DMS53 treated with DMSO at 0.1 percent for 48 hours (cell line): Measurements from ENCODE around the gene SH3RF3.

Source experiments
- DNase-seq: peaks from one replicate; lab custom pipeline; 2025; ENCODE audit not compliant: unreplicated experiment; lab: John Stamatoyannopoulos, UW

SH3RF3 gene

DNA sequence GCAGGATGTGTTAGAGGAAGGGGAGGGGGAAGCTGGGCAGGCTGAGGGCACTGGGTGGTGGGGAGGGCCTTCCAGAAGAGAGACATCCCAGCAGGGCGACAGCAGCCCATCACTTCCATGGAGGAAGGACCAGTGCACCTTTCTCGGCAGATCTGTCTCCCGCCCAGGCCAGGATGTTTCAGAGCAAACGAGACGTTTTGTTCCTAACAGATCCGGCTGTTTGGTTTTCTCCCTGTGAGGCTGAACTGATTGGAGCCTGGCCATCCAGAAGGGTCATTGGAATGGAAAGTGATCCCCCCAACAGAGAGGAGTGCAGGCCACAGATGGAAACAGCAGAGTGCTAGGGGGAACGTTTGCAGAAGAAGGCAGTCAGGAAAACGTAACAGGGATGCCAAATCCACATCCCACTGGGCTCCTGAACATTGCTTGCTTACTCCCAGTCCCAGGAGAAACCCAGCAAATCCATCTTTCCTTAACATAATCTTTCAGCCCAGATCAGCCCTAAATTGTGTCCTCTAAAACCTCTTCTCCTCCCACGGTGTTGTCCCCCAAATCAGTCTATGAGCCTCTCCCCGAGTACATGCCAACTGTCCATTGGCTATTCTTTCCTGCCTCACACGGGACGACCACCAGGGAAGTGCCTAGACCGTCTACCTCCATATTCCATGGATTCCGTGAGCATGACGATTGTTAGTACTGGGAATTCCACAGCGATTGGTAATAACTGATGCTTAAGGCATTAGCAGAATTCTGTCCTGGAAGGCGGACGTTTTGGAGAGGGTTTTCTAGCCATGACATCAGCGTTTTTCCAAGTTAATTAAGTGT lies 357.9 kb downstream of the SH3RF3 start:
- no peak for DNase-seq

DNA sequence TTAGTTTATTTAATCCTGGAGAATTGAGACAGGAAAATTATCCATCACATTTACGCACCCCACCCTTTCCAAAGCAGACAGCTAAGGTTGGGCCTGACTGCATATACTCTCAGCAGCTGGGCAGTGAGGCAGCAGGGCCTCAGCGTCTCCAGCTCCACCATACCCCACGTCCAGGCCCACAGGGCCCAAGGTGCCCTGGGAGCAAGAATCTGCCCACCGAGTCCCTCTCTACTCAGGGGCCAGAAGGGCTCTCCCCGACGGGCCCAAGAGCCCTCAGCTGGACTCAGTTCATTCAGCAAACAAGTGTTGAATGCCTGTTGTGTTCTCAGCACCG lies 358.5 kb downstream of the SH3RF3 start:
- no peak for DNase-seq

DNA sequence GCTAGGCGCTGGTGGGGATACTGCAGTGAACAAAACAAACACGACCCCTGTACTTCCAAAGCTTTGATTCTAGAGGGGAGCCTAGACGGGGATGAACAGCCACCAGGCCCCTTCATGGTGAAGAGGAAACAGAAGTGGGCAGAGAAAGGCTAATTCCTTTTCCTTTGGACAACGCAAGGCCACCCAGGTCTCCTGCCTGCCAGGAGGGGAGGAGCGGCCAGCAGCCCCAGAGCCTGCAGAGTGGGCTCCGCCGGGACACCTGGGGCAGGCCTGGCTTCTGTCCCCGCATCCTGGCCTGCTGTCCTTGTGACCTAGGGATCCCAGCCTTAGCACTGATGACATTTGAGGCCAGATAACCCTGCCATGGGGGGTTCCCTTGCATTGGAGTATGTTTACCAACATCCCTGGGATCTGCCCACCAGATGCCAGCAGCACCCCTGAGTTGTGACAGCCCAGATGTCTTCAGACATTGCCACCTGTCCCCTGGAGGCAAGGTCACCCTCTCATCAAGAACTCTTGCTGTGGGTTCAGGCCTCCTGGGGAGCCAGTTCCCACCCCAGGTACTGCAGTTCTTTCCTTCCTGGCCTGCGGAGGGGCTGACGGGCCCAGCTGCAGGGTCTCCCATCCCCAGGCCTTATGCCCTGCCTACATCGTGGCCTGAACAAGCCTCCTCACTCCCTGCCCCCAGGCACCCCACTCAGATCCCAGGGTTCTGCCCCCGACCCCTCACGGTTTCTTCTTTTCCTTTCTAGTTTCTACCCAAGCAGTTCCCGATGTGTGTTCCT lies 359.1 kb downstream of the SH3RF3 start:
- no peak for DNase-seq

DNA sequence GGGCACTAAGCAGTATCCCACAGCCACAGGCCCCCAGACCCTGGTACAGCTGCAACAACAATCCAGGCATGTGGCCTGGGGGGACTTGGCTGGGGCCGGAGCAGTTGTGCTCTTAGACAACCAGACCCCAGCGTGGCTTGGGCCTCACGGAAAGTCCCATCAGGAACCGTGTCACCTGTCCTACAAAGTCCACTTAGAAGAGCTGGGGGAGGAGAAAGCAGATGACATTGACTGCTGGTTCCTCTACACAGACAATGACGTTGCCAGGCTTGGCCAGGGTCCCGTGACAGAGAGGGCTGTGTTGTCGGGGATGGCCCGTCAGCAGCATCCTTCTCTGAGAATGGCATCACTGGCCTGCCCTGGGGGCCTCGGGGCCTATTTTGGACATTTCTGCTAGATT lies 360.3 kb downstream of the SH3RF3 start:
- no peak for DNase-seq

DNA sequence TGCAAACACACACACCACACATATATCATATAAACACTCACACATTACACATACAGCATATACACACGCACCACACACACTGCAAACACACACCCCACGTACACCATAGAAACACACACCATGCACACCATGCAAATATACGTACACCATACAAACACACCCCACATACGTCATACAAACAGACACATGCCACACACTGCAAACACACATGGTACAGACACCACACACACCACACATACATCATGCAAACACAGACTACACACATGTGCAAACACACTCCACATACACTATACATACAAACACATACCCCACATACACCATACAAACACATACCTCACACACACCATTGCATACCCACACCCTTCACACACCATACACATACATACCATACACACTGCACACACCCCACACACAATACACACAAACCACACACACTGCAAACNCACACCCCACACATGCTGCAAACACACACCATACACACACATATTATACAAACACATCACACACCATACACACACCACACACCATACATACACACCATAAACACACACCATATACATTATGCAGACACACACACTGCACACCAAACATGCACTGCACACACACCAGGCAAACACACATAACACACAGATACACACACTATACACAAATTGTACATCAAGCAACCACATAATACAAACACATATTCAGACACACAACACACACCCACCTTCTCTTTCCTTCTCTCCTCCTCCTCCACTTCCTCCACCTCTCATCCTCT lies 364.4 kb downstream of the SH3RF3 start:
- DNase-seq = no peak

DNA sequence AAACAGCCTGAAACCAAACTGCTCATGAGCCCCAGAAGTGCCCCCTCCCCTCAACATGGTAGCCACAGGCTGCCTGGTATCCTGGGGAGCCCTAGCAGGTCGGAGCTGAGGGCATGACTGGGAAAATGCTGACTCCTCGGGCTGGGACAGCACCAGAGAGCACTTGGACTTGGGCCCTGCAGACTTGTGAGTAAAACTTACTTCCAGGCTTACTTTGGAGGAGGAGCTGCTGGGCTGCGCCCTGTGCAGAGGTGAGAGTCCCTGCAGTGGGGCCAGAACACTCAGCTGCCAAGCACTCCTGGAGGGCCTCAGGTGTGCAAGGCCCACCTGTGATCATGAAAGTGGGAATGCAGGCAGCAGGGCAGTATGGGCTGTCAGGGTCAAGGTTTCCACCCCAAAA lies 365.3 kb downstream of the SH3RF3 start:
- no peak for DNase-seq

DNA sequence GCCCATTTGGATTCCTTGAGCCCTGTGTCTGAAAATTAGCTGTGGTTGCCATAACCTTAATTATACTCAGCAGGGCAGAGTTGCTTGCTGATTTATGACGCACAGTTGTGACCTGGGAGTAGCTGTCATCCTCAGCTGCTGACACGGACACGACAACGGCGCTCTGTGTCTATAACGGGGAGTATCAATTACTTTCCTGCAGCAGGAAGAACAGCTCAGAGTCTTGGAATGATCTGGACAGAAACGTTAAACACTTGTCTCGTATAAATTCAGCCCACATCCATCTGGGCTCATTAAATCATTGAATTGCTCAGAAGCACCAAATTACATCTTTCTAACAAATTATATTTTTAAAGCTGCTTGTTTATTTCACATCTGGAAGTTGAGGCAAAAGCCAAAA lies 368.5 kb downstream of the SH3RF3 start:
- DNase-seq = no peak

DNA sequence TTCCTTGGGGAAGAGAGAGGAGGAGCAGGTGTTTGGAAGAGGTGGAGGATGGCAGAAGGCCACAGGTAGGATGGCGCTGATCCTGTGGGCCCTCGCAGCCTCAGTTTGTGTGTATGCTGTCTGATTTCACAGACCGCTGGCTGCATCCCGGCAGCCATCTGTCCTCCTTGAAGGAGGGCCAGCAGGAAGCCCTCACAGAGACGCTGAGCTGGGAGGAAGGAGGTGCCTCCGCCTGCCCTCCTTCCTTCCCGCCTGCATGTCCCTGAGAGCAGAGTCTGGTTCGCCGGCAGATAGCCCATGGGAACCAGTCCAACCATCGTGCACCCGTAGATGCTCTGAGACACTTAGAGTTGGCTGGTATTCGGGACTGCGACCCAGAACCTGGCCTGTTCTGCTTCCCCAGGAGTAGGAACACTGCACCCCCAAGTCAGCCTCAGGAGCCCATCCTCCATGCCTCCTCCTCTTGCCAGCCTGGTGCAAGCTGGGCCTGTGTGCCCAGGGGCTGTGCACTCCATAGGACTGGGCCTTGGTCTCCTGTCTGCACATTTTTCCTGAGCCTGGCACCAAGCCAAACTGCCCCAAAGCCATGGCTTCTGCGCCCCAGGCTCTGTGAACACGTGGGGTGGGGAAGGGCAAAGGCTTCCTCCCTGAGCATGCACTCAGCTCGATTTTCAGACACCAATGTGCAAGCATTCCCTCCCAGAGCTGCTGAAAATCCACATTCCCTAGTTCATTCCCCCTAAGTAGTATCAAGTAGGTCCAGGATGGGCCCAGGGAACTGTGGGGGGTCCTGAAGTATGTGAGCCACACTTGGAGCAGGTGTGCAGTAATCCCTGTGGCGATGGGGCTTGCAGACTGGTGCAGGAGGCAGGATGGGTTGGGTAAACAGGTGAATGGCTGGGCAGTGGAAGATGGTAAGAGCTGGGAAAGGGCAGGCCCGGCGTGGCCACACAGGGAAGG lies 369.2 kb downstream of the SH3RF3 start:
- DNase-seq = no peak

DNA sequence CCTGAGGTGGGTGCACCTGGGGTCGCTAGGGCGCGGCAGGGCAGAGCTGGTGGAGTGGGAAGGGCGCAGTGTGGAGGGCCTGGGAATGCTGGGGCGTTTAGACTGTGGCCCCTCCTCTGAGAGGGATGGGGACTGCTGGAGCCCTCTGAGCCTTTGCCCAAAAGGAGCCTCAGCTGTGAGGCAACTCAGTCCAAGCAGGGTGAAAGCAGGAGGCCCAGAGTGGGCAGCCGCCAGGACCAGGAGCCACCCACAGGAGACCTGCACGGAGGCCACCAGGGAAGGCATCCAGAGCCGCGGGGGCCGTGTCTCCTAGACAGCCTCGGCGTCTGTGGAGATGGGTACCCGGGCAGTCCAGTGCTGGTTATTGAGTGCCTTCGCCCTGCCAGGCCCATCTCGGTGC lies 369.9 kb downstream of the SH3RF3 start:
- no peak for DNase-seq

DNA sequence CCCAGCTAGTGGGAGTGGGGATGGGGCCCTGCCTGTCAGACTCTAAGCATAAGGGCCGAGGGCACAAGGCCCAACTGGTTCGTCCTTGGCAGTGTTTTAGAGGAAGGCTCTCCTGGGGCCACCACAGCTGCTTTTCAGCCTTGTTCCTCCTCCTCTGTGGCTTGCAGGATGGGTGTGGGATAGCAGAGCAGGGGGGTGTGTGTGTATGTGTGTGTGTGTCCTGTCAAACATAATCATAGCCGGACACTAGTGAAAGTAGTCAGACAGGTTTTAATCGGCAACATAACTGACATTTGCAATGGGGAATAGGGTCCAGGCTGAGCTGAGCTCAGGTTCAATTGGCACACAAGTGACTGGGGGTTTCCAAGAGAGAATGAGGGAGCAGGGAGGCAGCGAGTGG lies 370.6 kb downstream of the SH3RF3 start:
- DNase-seq = peak; percentile 23

DNA sequence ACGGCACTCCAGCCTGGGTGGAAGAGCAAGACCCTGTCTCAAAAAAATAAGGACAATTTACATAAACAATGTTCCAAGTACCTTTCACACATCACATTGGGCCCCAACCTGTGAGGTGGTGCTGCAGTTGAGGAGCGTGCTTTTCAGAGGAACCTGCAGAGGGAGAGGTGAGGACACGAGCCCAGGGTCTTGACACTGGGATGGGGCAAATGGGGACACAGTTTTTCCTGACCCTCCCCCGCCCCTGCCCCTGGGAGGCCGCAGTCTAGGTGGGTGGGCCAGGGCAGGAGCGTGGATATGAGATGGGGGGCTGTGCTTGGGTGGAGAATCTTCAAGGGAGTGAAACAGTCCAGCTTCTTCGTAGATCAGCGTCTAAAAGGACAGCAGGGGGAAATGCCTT lies 371.9 kb downstream of the SH3RF3 start:
- no peak for DNase-seq

DNA sequence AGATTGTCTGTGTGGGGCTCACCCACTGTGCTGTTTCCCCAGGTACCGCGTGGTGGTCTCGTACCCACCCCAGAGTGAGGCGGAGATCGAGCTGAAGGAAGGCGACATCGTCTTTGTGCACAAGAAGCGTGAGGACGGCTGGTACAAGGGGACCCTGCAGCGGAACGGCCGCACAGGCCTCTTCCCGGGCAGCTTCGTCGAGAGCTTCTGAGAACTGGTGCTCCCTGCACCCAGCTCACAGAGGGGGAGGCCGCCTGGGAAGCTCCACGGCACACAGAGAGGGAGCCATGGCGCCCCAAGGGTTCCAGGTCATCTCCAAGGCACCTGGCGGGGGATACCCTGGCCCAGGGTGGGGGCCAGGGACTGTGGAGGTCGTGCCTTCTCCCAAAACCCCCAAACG lies 372.5 kb downstream of the SH3RF3 start:
- DNase-seq = no peak

DNA sequence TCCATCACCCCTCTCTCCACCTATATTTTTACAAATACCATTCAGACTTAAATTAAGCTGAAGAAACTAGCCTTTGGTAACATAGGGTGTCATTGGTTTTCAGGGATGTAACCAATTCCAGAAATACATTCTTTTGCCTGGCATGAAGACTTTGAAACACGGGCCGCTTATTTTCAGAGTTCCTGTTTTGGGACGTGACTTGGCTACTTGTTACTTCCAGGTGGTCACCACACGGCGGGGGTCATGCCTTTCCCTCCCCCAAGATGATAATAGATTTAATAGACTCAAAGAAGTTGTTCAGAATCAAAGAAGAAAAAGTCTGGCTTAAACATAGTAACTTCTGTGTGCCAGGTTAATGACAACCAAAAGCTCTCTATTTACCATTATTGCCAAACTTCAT lies 374.2 kb downstream of the SH3RF3 start:
- DNase-seq = no peak

DNA sequence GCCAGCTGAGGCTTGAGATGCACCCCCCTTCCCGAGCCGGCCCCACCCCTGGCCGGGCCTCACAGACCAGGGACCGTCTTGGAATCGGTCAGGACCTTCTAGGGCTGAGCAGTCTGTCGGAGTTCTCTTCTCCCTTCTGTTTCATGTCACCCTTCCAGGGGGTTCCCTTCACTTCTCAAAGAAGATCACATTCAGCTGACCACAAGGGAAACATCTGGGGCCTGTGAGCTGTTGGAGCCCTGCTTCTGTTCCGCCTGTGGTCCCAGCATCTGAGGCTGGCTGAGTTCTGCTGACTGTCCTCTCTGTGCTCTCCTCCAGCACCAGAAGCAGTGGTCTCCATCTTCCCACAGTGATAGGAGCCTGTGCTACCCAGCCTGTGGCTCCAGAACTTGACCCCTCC lies 378.2 kb downstream of the SH3RF3 start:
- DNase-seq = no peak

DNA sequence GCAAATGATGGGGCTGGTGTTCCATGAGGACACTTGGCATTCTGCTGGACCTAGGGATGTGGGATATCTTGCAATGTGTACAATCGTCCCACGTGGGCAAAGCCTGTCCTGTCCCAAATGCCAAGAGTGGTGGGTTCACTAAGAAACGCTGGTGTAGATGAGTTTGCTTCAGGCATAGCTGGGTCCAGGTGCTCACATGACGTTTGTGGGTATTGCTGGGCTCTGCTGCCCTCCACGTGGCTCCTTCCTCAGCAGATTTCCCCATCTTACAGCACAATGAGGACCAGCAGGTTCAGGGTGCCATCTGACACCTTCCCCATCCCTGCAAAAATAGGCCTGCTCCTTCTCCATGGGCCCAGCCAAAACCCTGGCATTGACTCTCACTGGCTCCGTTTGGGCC lies 378.8 kb downstream of the SH3RF3 start:
- DNase-seq = no peak

DNA sequence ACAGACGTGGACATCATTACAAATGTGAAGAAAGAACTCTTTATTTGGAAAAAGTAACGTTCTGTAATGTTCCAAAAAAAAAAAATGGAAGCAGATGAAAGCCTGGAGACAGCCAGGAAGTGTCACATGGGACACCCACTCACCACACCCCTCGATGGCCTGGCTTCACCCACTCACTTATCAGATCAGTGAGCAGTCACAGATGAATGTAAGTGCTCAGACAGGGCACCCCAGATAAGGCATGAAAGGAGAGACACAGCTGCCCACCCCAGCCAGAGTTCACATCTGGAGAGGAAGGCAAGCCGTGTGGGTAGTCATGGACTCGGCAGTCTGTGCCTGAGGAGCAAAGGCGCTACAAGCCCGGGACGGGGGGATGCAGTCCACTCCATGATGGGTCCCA lies 379.6 kb downstream of the SH3RF3 start:
- no peak for DNase-seq

DNA sequence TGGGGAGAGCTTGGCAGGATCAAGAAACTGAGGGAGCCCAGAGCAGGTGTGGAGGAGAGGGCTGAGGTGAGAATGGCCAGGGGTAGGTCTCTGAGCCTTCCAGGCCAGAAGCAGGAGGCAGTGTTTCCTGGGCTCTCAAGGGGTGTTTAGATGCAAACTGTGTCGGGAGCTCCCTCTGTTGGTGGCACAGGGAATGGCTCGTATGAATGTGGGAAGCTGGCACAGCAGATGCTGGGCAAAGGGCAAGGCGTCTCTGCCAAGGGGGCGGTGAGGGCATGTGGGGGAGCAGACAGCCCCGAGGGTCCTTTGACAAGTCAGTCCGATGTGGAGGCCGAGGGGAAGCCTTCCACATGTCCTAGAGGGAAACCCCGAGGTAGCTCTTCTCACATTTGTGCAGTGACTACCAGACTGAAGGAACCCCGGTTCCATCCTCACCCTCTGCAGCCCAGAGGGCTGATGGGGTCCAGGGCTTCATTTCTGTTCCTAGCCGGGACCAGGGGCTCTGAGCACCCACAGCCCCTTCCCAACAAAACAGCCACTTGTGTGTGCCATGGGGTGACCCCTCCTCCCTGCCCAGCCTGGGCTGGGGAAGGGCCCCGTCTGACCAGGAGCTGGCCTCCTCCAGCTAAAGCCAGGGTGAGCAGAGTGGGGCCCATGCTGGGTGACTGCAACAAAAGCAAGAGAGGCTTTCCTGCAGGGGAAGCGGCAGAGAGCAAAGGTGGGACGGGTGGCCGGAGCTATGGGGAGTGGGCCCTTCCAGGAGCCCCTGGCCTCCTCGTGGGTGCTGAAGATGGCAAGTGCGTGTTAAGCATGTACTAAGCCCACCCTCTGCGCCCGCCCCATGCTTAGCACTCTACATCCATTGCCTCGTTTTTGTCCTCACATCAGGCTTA lies 381.4 kb downstream of the SH3RF3 start:
- peak; percentile 90 for DNase-seq

DNA sequence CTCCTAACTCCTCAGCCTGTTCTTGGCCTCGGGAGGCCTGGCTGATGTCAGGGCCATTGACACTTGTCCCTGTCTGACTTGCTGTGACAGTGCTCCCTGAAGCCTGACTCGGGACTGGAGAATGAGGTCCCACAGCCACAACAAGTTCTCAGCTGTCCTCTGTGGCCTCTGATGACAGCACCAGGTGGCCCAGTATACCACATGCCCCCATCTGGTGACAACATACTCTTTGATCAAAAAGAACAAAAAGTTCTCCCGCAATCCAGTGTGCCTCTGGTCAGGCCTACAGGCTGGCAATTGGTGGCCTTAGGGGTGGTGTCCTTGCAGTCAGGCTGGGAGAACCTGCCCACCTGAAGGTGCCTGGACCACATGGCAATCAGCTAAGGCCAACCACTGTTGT lies 382.2 kb downstream of the SH3RF3 start:
- no peak for DNase-seq

DNA sequence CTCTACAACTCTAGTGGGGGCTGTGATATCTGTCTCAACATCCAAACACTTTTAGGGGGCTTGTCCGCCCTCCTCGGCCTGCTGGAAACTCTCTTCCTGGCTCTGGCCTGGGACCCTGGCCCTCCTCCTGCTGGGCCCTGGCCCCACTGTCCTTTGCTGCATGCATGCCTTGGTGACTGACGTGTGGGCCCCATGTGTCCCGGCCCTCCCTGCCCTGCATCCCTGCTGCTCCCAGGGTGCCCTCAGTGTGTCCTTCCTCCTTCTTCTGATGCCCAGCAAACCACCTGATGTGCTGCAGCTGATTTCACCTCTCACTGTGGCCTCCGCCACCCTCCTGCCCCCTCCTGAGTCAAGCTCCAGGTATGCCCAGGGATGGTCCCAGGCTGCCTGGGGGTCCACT lies 383.1 kb downstream of the SH3RF3 start:
- DNase-seq = no peak

DNA sequence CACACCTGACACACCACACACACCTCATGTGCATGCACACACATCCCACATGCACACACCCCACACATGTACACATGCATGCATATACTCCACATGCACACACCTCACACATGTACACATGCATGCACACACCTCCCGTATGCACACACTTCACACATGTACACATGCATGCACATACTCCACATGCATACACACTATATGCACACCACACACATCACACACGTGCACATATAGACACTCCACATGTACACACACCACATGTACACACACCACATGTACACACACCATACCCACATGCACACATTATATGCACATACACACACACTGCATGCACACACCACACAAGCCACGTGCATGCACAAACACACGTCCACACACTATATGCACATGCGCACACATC lies 384.2 kb downstream of the SH3RF3 start:
- no peak for DNase-seq
